Measurements from ENCODE around the gene ETNK1.

ETNK1 gene

DNA sequence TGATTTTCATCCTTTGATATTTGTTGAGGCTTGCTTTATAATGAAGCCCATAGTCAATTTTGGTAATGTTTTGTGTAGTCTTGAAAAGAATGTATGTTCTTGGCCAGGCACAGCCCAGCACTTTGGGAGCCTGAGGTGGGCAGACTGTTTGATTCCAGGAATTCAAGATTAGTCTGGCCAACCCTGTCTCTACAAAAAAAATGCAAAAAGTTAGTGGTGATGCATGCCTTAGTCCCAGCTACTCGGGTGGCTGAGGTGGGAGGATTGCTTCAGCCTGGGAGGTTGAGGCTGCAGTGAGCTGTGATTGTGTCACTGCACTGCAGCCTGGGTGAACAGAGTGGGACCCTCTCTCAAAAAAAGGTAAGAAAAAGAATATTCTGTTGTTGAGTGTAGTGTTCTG lies 10.8 kb downstream of the ETNK1 start:
- DNase-seq = no peak

DNA sequence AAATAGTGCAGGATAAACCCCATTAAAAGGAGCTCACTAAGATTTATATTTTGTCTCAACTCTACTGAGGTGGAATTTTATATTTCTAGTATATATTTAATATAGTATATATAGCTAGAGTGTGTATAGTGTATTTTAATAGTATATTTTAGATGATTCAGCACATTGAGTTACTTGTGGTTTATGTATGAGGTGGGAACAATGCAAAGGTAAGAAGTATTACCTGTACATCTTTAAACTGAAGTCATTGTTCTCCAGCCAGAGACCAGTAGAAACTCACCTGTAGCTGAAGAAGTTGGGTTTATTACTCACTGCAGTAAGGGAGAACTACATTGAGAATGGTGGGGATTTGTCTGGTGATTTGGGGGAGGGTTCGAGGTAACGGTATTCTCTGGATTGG lies 15.9 kb downstream of the ETNK1 start:
- no peak for DNase-seq

DNA sequence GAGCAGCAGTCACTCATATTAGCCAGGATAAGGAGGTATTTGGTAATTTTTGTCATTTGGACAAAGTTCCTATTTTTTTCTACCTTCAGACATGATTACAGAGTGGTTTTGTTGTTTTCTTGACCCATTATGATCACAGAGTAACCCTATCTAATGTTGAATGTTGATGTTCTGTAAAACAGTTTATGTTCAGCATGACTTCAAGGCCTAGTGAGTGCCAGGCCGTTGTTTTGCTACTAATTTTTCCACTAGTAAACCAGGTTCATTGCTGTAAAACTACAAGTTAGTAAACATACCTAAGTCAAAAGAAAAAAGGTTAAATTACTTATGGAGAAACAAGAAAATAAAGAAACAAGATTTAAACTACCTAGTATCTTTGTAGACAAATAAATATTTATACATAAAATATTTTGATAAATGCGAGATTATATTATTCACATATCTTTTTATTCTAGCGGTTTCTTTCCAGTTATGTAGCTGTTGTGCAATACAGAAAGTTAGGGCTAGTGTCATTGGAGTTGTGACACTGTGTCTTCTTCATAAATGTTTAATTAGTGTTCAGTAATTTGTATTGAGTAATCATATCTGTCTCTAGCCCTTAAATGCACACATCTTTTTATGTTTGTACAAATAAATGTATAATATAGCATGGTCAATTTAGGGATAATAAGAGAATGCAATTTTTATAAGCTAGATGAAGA lies 16.5 kb downstream of the ETNK1 start:
- DNase-seq = no peak

DNA sequence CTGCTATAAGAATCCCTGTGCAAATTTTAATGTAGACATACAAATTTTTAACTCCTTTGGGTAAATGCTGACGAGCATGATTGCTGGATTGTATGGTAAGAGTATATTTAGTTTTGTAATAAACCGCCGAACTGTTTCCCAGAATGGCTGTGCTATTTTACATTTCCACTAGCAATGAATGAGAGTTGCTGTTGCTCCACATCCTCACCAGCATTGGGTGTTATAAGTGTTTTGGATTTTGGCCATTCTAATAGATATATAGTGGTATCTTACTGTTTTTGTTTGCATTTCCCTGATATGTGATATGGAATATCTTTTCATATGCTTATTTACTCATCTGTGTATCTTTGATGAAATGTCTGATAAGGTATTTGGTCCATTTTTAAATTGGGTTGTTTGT lies 23.7 kb downstream of the ETNK1 start:
- no peak for DNase-seq

GRCh38 chr12:22653075-22653474 lies 28.1 kb downstream of the ETNK1 start:
- DNase-seq = no peak

- DNase-seq = no peak
These were observed 28.8 kb downstream of the ETNK1 start for GRCh38 chr12:22653791-22654190.

- DNase-seq = no peak
These were observed 31.4 kb downstream of the ETNK1 start for GRCh38 chr12:22656376-22656775.

GRCh38 chr12:22656831-22657230 lies 31.9 kb downstream of the ETNK1 start:
- no peak for DNase-seq

- no peak for DNase-seq
These were observed 32.6 kb downstream of the ETNK1 start for GRCh38 chr12:22657538-22657937.

GRCh38 chr12:22658214-22658613 lies 33.2 kb downstream of the ETNK1 start:
- DNase-seq = no peak

GRCh38 chr12:22662356-22662755 lies 37.4 kb downstream of the ETNK1 start:
- DNase-seq = no peak

GRCh38 chr12:22665476-22665875 lies 40.5 kb downstream of the ETNK1 start:
- DNase-seq = no peak

GRCh38 chr12:22667122-22667521 lies 42.2 kb downstream of the ETNK1 start:
- DNase-seq = no peak

- DNase-seq = no peak
These were observed 43.5 kb downstream of the ETNK1 start for GRCh38 chr12:22668441-22668840.

DNA sequence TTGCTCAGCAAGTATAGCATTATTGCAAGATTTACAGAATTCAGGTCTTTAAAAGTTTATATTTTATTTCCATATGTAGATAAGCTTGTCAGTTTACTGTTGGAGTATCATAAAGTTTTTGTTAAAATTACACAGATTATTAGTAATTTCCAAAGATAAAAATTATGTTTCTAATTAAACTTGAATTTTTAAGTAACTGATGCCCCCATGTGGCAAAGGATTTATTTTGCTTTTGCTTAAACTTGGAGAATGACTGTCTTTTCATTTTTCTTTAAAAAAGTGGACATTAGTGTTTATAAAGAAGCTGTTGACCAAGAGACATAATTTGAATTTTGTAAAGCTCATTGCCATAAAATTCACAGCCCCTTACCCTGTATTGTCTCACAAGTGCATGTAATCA lies 45.8 kb downstream of the ETNK1 start:
- DNase-seq = no peak

- DNase-seq = no peak
These were observed 48.0 kb downstream of the ETNK1 start for GRCh38 chr12:22672951-22673350.

DNA sequence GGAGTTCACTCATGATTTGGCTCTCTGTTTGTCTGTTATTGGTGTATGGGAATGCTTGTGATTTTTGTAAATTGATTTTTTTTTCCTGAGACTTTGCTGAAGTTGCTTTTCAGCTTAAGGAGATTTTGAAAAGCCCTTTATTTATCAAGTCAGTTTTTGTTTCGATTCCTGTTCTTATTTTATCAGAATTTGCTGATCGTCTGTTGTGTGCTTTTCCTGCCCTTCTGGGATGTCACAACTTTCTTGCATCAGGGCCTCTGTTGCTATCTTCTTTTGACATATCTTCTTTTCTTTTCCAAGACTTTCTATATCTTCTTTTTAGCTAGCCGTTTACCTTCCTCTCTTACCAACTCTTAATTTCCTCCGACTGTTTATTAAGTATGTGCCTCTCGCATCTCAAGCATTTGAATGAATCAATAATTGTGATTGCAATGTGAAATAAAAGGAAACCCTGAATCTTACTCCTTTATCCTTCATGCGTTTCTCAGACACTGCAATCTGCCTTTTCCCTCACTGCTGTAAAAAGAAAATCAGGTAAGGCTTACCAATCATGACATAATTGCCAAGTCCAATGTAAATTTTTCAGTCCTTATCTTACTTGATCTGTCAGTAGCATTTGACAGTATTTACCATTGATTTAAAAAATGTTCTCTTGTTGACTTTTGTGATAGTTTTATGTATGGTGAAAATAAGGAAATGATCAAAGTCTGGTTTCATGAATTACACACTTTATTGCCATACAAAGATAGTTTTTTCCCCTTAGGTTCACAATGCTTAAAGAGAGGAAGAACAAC lies 53.0 kb downstream of the ETNK1 start:
- DNase-seq = no peak

DNA sequence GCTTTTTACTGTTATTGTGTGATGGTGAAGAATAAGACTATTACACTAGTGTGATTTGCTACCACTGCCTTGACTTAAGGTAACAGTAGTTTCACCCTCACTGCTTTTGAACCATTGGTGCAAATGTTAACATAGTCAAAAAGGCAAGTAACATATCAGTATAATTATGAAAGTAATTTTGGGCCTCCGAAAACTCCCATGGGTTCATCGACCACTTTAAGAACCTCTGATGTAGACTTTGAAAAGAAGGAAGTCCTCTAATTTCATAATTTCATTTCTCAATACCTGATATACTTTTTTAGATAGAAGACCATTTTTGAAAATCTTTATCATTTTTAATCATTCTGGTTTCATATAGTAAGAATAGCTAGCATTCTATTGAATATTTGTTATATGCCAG lies 57.7 kb downstream of the ETNK1 start:
- no peak for DNase-seq

GRCh38 chr12:22683131-22683530 lies 58.2 kb downstream of the ETNK1 start:
- DNase-seq = no peak

GRCh38 chr12:22684140-22685118 lies 59.5 kb downstream of the ETNK1 start:
- no peak for DNase-seq

GRCh38 chr12:22686193-22686592 lies 61.2 kb downstream of the ETNK1 start:
- no peak for DNase-seq

- no peak for DNase-seq
These were observed 62.5 kb downstream of the ETNK1 start for GRCh38 chr12:22687361-22688076.

DNA sequence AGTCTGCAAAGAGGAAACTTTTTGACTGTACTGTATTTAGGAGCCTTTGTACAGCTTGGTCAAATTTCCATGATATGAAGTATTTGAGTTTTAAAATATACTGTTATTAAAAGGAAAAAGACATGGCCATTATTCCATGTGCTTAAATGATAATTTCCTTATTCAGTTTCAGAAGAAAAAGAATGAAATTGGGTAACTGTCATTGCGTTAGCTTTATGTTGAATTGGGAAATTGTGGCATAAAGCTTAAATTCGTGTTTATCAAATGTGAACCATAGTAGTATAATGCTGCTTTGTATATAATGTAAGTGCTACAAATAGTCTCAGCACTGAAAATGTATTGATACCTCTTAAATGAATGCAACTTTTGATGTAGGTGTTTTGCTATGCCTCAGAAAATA lies 64.9 kb downstream of the ETNK1 start:
- no peak for DNase-seq

Data from cerebellar nuclear complex (tissue), 1 donor.